Measurements from ENCODE around the gene ZFP14.
"Not testable (repeated sequence)": the region's sequence is repeated elsewhere in the genome, so short reads cannot be mapped to it uniquely, and the experiment has no call there.

DNA sequence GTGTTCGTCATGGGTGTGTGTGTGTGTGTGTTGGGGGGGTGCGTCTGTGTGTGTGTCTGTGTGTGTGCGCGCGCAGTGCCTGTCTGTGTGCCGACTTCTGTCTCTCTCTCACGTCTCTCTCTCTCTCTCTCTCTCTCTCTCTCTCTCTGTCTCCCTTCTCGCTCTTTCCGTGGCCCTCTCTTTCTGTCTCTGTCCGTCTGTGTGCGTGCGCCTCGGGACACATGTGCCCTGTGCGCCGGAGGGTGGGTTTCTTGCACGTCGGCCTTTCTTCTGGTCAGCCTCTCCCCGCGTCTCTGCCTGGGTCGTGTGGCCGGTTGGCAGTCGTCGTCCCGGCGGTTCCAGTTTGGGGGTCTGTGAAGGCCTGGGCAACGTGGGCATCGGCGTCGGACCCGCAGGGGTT is 86.7 kb downstream of the ZFP14 start:
- TF ChIP-seq POLR2A (IDR thresholded peaks at IDR 0.05) = not testable (repeated sequence)
- TF ChIP-seq, protein P1, sequence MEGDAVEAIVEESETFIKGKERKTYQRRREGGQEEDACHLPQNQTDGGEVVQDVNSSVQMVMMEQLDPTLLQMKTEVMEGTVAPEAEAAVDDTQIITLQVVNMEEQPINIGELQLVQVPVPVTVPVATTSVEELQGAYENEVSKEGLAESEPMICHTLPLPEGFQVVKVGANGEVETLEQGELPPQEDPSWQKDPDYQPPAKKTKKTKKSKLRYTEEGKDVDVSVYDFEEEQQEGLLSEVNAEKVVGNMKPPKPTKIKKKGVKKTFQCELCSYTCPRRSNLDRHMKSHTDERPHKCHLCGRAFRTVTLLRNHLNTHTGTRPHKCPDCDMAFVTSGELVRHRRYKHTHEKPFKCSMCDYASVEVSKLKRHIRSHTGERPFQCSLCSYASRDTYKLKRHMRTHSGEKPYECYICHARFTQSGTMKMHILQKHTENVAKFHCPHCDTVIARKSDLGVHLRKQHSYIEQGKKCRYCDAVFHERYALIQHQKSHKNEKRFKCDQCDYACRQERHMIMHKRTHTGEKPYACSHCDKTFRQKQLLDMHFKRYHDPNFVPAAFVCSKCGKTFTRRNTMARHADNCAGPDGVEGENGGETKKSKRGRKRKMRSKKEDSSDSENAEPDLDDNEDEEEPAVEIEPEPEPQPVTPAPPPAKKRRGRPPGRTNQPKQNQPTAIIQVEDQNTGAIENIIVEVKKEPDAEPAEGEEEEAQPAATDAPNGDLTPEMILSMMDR (IDR thresholded peaks at IDR 0.05) = not testable (repeated sequence)

Measured in heart left ventricle (tissue), 13 donors.